Measurements from ENCODE around the gene SLC25A13.

- TF ChIP-seq POLR2AphosphoS5 (IDR thresholded peaks at IDR 0.05; ENCODE audit: insufficient read depth in 1 of 2, low read depth in 1 of 2) (no peak), CTCF (IDR thresholded peaks at IDR 0.05) (no peak), POLR2A (IDR thresholded peaks at IDR 0.05) (no peak)
These were observed 88.8 kb downstream of the SLC25A13 start for GRCh38 chr7:96233084-96233483.

Data from vagina (tissue), 2 donors.